ENCODE results near the gene ZNF528.

The ZNF528 gene

GRCh38 chr19:52397310-52398080 is at the start of gene ZNF528:
TSS of gene ZNF528 (plus strand) at chr19:52397849. CDS start at chr19:52402014, 4,165 bp downstream.
- DNase-seq (ENCODE audit: low spot score), result peak; percentile 98

- DNase-seq (ENCODE audit: low spot score), result no peak
Measured at GRCh38 chr19:52351512-52351911, 46.1 kb upstream of the ZNF528 start.

GRCh38 chr19:52366414-52366824 is 31.2 kb upstream of the ZNF528 start:
- DNase-seq (ENCODE audit: low spot score), result no peak

DNA sequence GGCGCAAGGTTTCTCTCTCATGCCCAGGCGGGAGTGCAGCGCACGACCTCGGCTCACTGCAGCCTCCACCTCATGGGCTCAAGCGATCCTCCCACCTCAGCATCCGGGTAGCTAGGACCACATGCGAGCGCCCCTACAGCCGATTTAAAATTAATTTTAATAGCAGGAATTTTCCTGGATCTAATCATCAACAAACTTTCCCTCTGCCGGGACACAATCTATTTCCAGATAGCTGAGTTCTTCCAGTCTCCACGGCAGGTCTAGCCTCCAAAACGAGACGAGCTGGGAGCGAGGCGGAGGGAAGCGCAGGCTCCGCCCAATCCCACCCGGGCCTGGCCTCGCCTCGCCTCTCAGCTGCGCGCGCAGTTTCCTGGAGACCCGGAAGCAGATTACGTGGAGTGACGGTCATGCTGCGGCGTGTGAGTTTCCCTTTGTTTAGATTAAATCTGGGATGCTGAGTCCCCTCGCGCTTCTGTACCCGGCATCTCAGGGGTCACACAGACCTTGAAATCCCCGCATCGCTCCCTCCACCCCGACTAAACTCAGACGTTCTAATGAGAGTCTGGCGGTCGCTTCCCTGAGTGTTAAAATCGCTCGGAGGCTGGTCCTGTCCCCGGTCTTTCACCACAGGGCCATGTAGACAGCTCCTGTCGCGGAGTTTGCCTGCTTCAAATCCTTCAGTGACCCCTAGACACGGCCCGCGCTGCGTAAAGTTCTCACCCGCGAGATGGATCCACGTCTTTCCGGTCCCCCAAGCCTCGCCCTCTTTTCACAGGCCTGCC is 27.9 kb upstream of the ZNF528 start, which contains the start of gene ZNF880:
TSS of gene ZNF880 (plus strand) at position 365 of the 782 bp plus-strand sequence. CDS start at position 408, 43 bp downstream.
- peak; percentile 94 for DNase-seq (ENCODE audit: low spot score)

- DNase-seq (ENCODE audit: low spot score), result no peak
Measured at GRCh38 chr19:52370341-52370710, 27.3 kb upstream of the ZNF528 start.

GRCh38 chr19:52391135-52391534 is 6.5 kb upstream of the ZNF528 start:
- DNase-seq (ENCODE audit: low spot score), result no peak

GRCh38 chr19:52398081-52398441 is 412 bp downstream of the ZNF528 start:
- peak; percentile 28 for DNase-seq (ENCODE audit: low spot score)

DNA sequence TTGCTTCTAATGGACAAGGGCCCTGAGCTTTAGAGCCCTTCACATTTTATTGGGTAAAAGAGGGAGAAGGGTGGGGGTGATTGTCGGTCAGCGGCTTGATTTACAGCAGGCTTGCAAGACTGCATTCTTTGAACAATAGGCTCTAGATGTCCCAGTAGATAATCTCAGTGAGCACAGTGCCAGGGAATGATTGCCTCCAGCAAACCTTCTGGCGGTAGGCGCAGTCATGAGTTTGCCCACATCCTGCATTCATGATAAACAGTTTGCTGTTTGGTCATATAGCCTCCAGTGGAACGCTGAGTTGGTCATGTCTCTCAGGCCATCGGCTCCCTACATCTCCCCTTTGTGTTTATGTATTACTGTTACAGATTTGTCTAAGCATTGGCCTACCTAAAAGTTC is 12.6 kb downstream of the ZNF528 start:
- DNase-seq (ENCODE audit: low spot score), result no peak

DNA sequence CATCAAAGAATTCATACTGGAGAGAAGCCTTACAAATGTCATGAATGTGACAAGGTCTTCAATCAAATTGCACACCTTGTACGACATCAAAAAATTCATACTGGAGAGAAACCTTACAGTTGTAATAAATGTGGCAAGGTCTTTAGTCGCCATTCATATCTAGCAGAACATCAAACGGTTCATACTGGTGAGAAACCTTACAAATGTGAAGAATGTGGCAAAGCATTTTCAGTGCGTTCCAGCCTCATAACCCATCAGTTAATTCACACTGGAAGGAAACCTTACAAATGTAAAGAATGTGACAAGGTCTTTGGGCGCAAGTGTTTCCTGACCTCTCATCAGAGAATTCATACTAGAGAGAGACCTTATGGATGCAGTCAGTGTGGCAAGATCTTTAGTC is 18.1 kb downstream of the ZNF528 start:
- no peak for DNase-seq (ENCODE audit: low spot score)

GRCh38 chr19:52428937-52429336 is 31.3 kb downstream of the ZNF528 start, which contains the start of gene ZNF534:
TSS of gene ZNF534 (plus strand) at chr19:52429148. CDS start at chr19:52431475, 2,327 bp downstream.
- no peak for DNase-seq (ENCODE audit: low spot score)

GRCh38 chr19:52442179-52442578 is 44.5 kb downstream of the ZNF528 start:
- no peak for DNase-seq (ENCODE audit: low spot score)

DNA sequence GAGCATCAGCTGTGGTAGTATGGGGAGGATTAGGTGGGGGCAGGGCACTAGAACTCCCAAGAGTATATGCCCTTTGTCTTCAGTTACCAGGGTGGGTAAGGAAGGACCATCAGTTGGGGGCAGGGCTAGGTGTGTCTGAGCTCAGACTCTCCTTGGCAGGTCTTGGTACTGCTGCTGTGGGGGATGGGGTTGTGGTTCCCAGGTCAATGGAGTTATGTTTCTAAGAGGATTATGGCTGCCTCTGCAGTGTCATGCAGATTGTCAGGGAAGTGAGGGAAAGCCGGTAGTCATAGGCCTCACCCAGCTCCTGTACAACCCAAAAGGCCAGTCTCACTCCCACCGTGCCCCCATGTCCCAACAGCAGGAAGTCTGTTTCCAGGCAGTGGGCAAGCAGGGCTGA is 46.9 kb downstream of the ZNF528 start:
- no peak for DNase-seq (ENCODE audit: low spot score)

GRCh38 chr19:52451241-52451640 is 53.6 kb downstream of the ZNF528 start:
- DNase-seq (ENCODE audit: low spot score), result no peak

- peak; percentile 89 for DNase-seq (ENCODE audit: low spot score)
Measured at GRCh38 chr19:52453324-52454094, 55.9 kb downstream of the ZNF528 start, which contains the start of gene ZNF578. TSS of gene ZNF578 (plus strand) at chr19:52453553. CDS start at chr19:52501846, 48,293 bp downstream.

GRCh38 chr19:52464798-52465470 is 67.3 kb downstream of the ZNF528 start:
- DNase-seq (ENCODE audit: low spot score), result no peak

All from hepatic stellate cell (primary cell).